ENCODE data around the gene WAPL.

The WAPL gene

DNA sequence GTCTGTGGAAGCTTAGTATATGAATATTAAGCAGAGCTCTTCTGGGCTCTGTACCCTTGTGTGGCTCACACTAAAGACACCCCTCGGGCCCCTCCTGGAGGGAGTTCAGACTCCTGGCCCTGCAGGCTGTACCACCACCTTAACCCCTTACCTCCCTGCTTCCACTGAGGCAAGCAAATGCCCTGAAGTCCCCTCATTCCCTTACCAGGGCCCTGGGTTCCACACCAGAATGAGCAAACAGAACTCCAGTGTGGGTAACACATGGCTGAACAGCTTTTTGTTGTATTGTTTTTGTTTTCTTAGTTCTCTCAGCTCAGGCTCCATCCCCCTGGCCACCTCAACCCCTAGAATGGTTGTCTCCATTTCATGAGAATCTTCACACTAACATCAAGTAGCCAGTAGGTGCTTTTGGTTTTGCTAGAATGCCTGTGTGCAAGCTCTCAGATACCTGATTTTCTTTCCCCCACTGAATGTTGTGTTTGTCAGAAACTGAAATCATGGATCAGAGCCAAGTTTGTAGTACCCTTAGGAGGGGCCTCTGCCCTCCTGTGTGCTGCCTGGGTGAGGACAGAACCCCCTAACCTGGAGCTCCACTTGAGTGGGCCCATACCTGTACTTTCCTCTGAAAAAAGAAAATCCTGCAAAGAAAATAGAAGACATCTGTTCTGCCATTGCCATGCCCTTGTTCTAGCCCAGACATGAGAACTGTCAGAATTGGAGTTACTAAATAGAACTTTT, 2.8 kb upstream of the WAPL start:
- no peak for DNase-seq
- no peak overlapping the region for H3K4me3 ChIP-seq (ENCODE audit: insufficient read depth, low read depth, low read length, poor library complexity, severe bottlenecking)
- no peak overlapping the region for H3K27ac ChIP-seq (ENCODE audit: insufficient read depth, low read length, poor library complexity, severe bottlenecking)
- H3K36me3 ChIP-seq (ENCODE audit: control insufficient read depth, insufficient read depth, low read length) = no peaks in the 10 kb centered on the region
- no peaks in the 10 kb centered on the region for H3K9me3 ChIP-seq (ENCODE audit: control insufficient read depth, low read length)
- H3K4me1 ChIP-seq (ENCODE audit: control insufficient read depth, insufficient read depth, low read length, poor library complexity, severe bottlenecking) = peaks cover 15% of the 10 kb centered on the region
- H3K27me3 ChIP-seq (replicated peaks; ENCODE audit: control insufficient read depth, insufficient read depth, low read length, poor library complexity, severe bottlenecking) = no peaks in the 10 kb centered on the region

DNA sequence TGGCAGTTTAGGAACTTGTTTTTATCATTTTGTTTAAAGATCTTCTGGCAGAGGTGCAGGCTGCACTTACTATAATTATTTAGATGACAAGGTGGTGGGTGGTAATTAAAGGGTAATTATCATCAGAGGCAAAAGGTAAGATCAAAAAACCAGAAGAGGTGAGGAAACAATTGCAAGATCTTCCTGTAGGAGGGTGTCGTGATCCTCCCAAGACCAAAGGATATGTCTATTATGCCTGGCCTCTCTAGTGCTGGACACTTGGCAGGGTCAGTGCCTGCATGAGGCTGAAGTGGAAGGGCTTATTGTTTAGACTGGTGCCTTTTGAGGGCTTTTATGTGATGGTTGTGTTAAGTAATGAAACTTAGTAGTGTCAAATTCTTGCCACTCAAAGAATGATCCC, 1.8 kb upstream of the WAPL start:
- Histone ChIP-seq H3K27ac (ENCODE audit: insufficient read depth, low read length, poor library complexity, severe bottlenecking) (no peak overlapping the region), H3K27me3 (replicated peaks; ENCODE audit: control insufficient read depth, insufficient read depth, low read length, poor library complexity, severe bottlenecking) (no peaks in the 10 kb centered on the region), H3K9me3 (ENCODE audit: control insufficient read depth, low read length) (no peaks in the 10 kb centered on the region), H3K4me1 (ENCODE audit: control insufficient read depth, insufficient read depth, low read length, poor library complexity, severe bottlenecking) (peaks cover 23% of the 10 kb centered on the region), H3K4me3 (ENCODE audit: insufficient read depth, low read depth, low read length, poor library complexity, severe bottlenecking) (no peak overlapping the region), H3K36me3 (ENCODE audit: control insufficient read depth, insufficient read depth, low read length) (no peaks in the 10 kb centered on the region)
- no peak for DNase-seq

DNA sequence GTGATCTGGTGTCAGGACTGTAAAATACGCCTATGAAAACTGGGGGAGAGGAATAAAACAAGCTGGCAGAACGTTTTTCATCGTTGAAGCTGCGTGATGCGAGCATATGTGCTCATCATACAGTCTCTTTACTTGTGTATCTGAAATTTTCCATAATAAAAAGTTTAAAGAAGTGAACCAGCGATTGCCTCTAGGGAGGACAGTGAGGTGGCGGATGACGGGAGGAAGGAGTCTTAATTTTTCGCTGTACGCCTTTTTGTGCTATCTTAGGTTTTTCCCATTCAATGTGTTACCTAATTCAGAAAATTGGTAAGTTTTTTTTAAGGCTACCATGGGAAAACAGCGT, 891 bp upstream of the WAPL start:
- no peak overlapping the region for H3K27ac ChIP-seq (ENCODE audit: insufficient read depth, low read length, poor library complexity, severe bottlenecking)
- peaks cover 23% of the 10 kb centered on the region for H3K4me1 ChIP-seq (ENCODE audit: control insufficient read depth, insufficient read depth, low read length, poor library complexity, severe bottlenecking)
- H3K36me3 ChIP-seq (ENCODE audit: control insufficient read depth, insufficient read depth, low read length) = no peaks in the 10 kb centered on the region
- H3K27me3 ChIP-seq (replicated peaks; ENCODE audit: control insufficient read depth, insufficient read depth, low read length, poor library complexity, severe bottlenecking) = no peaks in the 10 kb centered on the region
- H3K4me3 ChIP-seq (ENCODE audit: insufficient read depth, low read depth, low read length, poor library complexity, severe bottlenecking) = peak overlapping the region; percentile 97
- no peaks in the 10 kb centered on the region for H3K9me3 ChIP-seq (ENCODE audit: control insufficient read depth, low read length)
- no peak for DNase-seq

DNA sequence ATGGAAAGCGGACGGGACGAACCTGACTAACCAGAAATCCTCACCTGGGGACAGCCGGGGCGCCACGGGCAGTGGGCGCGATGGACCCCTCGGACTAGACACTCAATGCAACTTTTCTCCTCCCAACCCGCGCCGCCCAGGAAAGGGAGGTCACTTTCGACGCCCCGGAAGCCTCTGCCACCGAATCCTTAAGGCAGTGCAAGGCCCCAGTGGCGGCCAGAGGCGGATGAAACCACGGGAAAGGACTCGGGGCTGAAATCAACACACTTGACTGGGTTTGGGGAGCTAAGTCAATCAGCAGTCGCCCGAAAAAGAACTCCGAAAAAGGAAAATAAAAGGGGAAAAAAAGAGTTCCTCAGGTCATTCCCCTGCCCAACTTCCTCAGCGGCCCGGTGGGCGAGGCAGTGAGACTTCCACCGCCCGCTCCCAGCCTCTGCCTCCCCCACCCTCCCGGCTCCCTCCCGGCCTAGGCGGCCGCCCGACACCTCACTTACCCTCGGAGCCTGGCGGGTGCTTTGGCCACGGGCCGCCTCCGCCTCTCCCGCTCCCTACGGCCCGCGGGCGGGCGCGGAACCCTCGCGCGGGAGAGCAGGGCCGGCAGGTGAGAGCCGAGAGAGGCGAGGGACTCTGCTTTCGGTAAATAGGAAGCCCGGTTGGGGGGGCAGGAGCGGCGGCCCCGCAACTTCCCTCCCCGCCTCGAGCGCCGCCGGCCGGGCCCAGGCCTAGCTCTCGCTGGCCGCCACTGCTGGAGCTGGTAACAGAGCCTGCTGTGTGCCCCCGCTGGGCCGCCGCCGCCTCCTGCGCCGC, 518 bp downstream of the WAPL start:
- H3K9me3 ChIP-seq (ENCODE audit: control insufficient read depth, low read length) = no peaks in the 10 kb centered on the region
- peak overlapping the region; percentile 92 for H3K27ac ChIP-seq (ENCODE audit: insufficient read depth, low read length, poor library complexity, severe bottlenecking)
- H3K36me3 ChIP-seq (ENCODE audit: control insufficient read depth, insufficient read depth, low read length) = peaks cover 12% of the 10 kb centered on the region
- H3K4me1 ChIP-seq (ENCODE audit: control insufficient read depth, insufficient read depth, low read length, poor library complexity, severe bottlenecking) = peaks cover 29% of the 10 kb centered on the region
- H3K27me3 ChIP-seq (replicated peaks; ENCODE audit: control insufficient read depth, insufficient read depth, low read length, poor library complexity, severe bottlenecking) = no peaks in the 10 kb centered on the region
- DNase-seq = peak; percentile 14 to 38 (median 31)
- H3K4me3 ChIP-seq (ENCODE audit: insufficient read depth, low read depth, low read length, poor library complexity, severe bottlenecking) = peak overlapping the region; percentile 97

DNA sequence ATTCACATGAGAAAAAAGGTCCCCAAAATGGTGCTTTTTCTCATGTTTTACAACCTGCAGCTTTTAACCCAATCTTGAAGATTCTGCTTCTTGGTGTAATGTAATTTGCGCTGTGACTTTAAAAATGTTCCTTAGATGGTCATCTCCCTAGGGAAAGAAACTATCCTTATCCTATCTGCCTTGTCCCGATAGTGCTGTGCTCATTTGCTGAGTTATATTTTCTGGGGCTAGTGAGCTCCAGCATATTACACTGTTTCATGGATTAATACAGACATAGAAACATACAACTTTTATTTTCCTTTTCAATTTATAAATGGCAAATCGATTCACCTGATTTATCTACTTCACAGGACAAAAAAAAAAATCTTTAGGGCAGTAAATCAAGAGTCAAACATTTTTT, 2.8 kb downstream of the WAPL start:
- Histone ChIP-seq H3K9me3 (ENCODE audit: control insufficient read depth, low read length) (no peaks in the 10 kb centered on the region), H3K27me3 (replicated peaks; ENCODE audit: control insufficient read depth, insufficient read depth, low read length, poor library complexity, severe bottlenecking) (no peaks in the 10 kb centered on the region), H3K27ac (ENCODE audit: insufficient read depth, low read length, poor library complexity, severe bottlenecking) (no peak overlapping the region), H3K4me1 (ENCODE audit: control insufficient read depth, insufficient read depth, low read length, poor library complexity, severe bottlenecking) (peaks cover 33% of the 10 kb centered on the region), H3K36me3 (ENCODE audit: control insufficient read depth, insufficient read depth, low read length) (peaks cover 27% of the 10 kb centered on the region), H3K4me3 (ENCODE audit: insufficient read depth, low read depth, low read length, poor library complexity, severe bottlenecking) (no peak overlapping the region)
- no peak for DNase-seq

DNA sequence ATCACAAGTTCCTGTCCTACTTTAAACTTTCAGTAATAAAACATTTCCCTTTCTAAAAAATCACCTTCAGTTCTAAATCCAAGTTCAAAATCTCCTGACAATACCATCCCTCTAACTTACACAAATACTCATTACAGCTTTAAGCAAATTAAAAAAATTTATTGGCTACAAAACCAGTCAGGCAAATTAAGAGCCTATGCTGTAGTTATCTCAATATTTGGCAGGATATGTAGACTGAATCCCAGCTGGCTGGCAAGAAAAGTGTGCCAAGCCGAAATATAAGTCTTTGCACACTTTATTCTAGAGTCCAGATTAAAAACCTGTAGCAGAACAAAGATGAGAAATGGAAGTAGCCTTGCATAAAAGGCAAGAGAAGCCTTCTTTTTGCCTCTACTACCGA, 9.5 kb downstream of the WAPL start:
- no peak overlapping the region for H3K27ac ChIP-seq (ENCODE audit: insufficient read depth, low read length, poor library complexity, severe bottlenecking)
- H3K27me3 ChIP-seq (replicated peaks; ENCODE audit: control insufficient read depth, insufficient read depth, low read length, poor library complexity, severe bottlenecking) = no peaks in the 10 kb centered on the region
- DNase-seq = no peak
- H3K4me3 ChIP-seq (ENCODE audit: insufficient read depth, low read depth, low read length, poor library complexity, severe bottlenecking) = no peak overlapping the region
- H3K36me3 ChIP-seq (ENCODE audit: control insufficient read depth, insufficient read depth, low read length) = peaks cover 35% of the 10 kb centered on the region
- no peaks in the 10 kb centered on the region for H3K9me3 ChIP-seq (ENCODE audit: control insufficient read depth, low read length)
- H3K4me1 ChIP-seq (ENCODE audit: control insufficient read depth, insufficient read depth, low read length, poor library complexity, severe bottlenecking) = peaks cover 6% of the 10 kb centered on the region

DNA sequence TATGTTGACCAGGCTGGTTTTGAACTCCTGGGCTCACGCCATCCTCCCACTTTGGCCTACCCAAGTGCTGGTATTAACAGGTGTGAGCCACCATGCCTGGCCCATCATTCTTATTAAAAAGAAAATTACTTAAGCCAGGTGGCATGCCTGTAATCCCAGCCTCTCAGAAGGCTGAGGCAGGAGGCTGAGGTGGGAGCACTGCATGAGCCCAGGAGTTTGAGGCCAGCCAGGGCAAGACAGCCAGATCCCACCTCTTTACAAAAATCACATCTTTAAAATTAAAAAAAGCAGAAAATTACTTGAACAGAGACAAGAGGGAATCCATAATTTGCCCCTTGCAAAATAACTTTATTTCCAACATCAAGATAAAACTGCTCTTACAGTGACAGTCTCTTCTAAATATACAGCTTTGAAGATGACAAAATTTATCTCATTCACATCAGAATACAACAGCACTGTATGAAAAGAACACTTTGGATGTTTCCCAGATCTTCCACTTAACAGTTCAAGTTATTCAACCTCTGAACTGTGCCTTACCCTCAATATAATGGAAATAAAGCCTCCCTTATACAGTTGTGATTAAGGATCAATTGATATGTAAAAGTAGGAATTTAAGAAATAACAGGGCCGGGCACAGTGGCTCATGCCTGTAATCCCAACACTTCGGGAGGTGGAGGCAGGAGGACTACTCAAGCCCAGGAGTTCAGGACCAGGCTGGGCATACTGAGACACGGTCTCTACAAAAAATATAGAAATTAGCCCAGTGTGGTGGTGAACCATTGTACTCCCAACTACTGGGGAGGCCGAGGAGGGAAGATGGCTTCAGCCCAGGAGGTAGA, 10.3 kb downstream of the WAPL start:
- no peak overlapping the region for H3K4me3 ChIP-seq (ENCODE audit: insufficient read depth, low read depth, low read length, poor library complexity, severe bottlenecking)
- peaks cover 7% of the 10 kb centered on the region for H3K4me1 ChIP-seq (ENCODE audit: control insufficient read depth, insufficient read depth, low read length, poor library complexity, severe bottlenecking)
- H3K27ac ChIP-seq (ENCODE audit: insufficient read depth, low read length, poor library complexity, severe bottlenecking) = no peak overlapping the region
- no peaks in the 10 kb centered on the region for H3K27me3 ChIP-seq (replicated peaks; ENCODE audit: control insufficient read depth, insufficient read depth, low read length, poor library complexity, severe bottlenecking)
- H3K36me3 ChIP-seq (ENCODE audit: control insufficient read depth, insufficient read depth, low read length) = peaks cover 26% of the 10 kb centered on the region
- no peak for DNase-seq
- no peaks in the 10 kb centered on the region for H3K9me3 ChIP-seq (ENCODE audit: control insufficient read depth, low read length)

GRCh38 chr10:86509145-86509544, 12.4 kb downstream of the WAPL start:
- Histone ChIP-seq H3K9me3 (ENCODE audit: control insufficient read depth, low read length) (no peaks in the 10 kb centered on the region), H3K4me3 (ENCODE audit: insufficient read depth, low read depth, low read length, poor library complexity, severe bottlenecking) (no peak overlapping the region), H3K36me3 (ENCODE audit: control insufficient read depth, insufficient read depth, low read length) (peaks cover 14% of the 10 kb centered on the region), H3K27me3 (replicated peaks; ENCODE audit: control insufficient read depth, insufficient read depth, low read length, poor library complexity, severe bottlenecking) (no peaks in the 10 kb centered on the region), H3K4me1 (ENCODE audit: control insufficient read depth, insufficient read depth, low read length, poor library complexity, severe bottlenecking) (peaks cover 8% of the 10 kb centered on the region), H3K27ac (ENCODE audit: insufficient read depth, low read length, poor library complexity, severe bottlenecking) (no peak overlapping the region)
- DNase-seq = no peak

DNA sequence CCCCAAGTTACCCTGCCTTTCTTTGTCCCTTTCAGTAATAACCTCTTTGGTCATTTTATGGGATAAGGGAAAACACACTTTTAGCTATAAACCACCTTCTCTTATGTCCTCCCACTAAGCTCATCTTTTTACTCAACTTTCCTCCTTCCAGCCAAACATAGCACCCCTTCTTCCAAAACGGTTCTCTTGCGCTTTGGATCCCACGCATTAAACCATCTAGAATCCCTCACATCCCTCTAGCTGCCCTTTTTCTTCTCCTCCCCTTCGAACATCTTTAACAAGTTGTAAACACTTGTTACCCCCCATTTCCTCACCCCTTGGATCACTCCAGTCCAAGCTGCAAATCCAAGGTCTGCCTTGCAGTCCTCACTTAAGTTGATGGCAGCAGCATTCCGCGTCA, 13.4 kb downstream of the WAPL start:
- H3K27ac ChIP-seq (ENCODE audit: insufficient read depth, low read length, poor library complexity, severe bottlenecking) = no peak overlapping the region
- H3K9me3 ChIP-seq (ENCODE audit: control insufficient read depth, low read length) = no peaks in the 10 kb centered on the region
- H3K27me3 ChIP-seq (replicated peaks; ENCODE audit: control insufficient read depth, insufficient read depth, low read length, poor library complexity, severe bottlenecking) = no peaks in the 10 kb centered on the region
- H3K4me1 ChIP-seq (ENCODE audit: control insufficient read depth, insufficient read depth, low read length, poor library complexity, severe bottlenecking) = peaks cover 7% of the 10 kb centered on the region
- peaks cover 5% of the 10 kb centered on the region for H3K36me3 ChIP-seq (ENCODE audit: control insufficient read depth, insufficient read depth, low read length)
- DNase-seq = no peak
- H3K4me3 ChIP-seq (ENCODE audit: insufficient read depth, low read depth, low read length, poor library complexity, severe bottlenecking) = no peak overlapping the region

- Histone ChIP-seq H3K4me3 (ENCODE audit: insufficient read depth, low read depth, low read length, poor library complexity, severe bottlenecking) (no peak overlapping the region), H3K36me3 (ENCODE audit: control insufficient read depth, insufficient read depth, low read length) (peaks cover 3% of the 10 kb centered on the region), H3K27ac (ENCODE audit: insufficient read depth, low read length, poor library complexity, severe bottlenecking) (no peak overlapping the region), H3K27me3 (replicated peaks; ENCODE audit: control insufficient read depth, insufficient read depth, low read length, poor library complexity, severe bottlenecking) (no peaks in the 10 kb centered on the region), H3K9me3 (ENCODE audit: control insufficient read depth, low read length) (no peaks in the 10 kb centered on the region), H3K4me1 (ENCODE audit: control insufficient read depth, insufficient read depth, low read length, poor library complexity, severe bottlenecking) (peaks cover 10% of the 10 kb centered on the region)
- no peak for DNase-seq
These were observed 15.1 kb downstream of the WAPL start for GRCh38 chr10:86506499-86506898.

Measured in effector memory CD4-positive, alpha-beta T cell (primary cell).